ENCODE data around the gene ATP10A. TPM values are rescaled to one million over a fixed set of nuclear protein-coding genes. Genes with fewer than 3 reads are reported as not detected.
"Not testable (repeated sequence)": the region's sequence is repeated elsewhere in the genome, so short reads cannot be mapped to it uniquely, and the experiment has no call there.

ATP10A gene
- total and polyA plus RNA-seq, 5 experiments from 2014 or later = 5.2 to 59.1 (median 18.1) TPM

DNA sequence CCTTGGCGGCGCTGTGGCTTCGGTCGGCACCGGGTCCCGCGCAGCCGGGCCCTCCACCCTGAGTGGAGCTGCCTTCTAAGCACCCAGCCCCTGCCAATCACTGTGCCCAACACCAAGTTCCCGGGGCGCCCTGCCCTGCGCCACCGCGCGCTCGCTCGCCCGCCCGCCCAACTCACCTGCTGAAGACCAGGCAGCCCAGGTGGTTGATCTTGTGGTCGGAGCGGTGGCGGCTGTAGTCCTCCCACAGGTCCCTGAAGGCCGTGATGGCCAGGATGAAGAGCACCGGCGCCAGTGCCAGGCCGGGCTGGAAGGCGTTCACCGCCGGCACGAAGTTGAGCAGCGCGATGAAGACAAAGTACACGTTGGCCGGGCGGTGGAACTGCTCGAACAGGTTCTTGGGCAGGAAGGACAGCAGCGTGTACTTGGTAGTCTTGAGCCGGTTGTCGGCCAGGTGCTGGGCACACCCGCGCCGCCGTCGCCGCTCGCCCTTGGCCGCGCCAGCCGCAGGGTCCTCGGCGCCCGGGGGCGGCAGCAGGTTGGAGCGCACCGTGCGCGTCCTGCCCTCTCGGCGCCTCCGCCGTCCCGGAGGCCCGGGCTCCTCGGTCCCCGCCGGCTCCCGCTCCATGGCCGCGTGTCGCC lies 536 bp downstream of the ATP10A start:
- peak; percentile 43 to 83 (median 56) for DNase-seq
- POLR2A ChIA-PET = interaction anchor here (0.6 to 8.5 kb wide), 20 partner anchors 13 to 1089 kb away, joined by 3 to 201 read pairs (median 4); partner anchors contain the start of gene UBE3A
- Mint-ChIP-seq H3K4me1 (peaks cover 35 to 58% (median 52%) of the 10 kb centered on the region in 4 donors), H3K27ac (peak overlapping the region; percentile 97 to 100 (median 98)), H3K36me3 (peaks cover 0 to 4% (median 2%) of the 10 kb centered on the region in 3 donors), H3K9me3 (peaks cover 0 to 1% (median 0%) of the 10 kb centered on the region in 9 donors), H3K4me3 (peak overlapping the region; percentile 88 to 96 (median 95)), H3K27me3 (peaks cover 0 to 8% (median 0%) of the 10 kb centered on the region in 5 donors)
- ATAC-seq = peak; percentile 64 to 66

DNA sequence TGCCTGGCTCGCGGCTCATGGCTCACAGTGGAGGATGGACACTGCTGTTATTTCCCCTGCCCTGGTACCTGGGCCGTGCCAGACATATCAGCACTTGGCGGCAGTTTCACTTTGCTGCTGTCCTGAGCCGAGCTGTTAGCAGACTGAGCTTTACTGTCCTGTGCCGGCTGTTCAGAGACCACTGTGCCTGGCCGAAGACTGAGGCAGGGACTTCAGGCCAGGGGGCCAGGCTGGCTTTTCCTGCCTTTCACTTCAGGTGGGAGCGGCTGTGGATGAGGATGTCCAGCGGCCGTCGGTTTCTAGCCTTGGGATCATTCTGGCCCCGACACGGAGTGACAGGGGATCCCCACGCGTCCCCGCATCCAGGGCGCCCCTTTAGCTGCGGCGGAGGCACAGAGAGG lies 1.1 kb downstream of the ATP10A start:
- H3K36me3 Mint-ChIP-seq = peaks cover 0 to 8% (median 2%) of the 10 kb centered on the region in 3 donors
- peak overlapping the region; percentile 88 to 96 (median 95) for H3K4me3 Mint-ChIP-seq
- H3K4me1 Mint-ChIP-seq = peaks cover 37 to 63% (median 56%) of the 10 kb centered on the region in 4 donors
- H3K27ac Mint-ChIP-seq = peak overlapping the region; percentile 97 to 100 (median 98)
- peaks cover 0 to 1% (median 0%) of the 10 kb centered on the region in 9 donors for H3K9me3 Mint-ChIP-seq
- DNase-seq (peak in 1 of 10 donors; percentile 35), ATAC-seq (peak; percentile 15 to 17)
- POLR2A ChIA-PET = interaction anchor here (0.6 to 8.5 kb wide), 17 partner anchors 12 to 1089 kb away, joined by 3 to 201 read pairs (median 5); partner anchors contain the start of gene UBE3A
- H3K27me3 Mint-ChIP-seq = peaks cover 0 to 8% (median 0%) of the 10 kb centered on the region in 5 donors

DNA sequence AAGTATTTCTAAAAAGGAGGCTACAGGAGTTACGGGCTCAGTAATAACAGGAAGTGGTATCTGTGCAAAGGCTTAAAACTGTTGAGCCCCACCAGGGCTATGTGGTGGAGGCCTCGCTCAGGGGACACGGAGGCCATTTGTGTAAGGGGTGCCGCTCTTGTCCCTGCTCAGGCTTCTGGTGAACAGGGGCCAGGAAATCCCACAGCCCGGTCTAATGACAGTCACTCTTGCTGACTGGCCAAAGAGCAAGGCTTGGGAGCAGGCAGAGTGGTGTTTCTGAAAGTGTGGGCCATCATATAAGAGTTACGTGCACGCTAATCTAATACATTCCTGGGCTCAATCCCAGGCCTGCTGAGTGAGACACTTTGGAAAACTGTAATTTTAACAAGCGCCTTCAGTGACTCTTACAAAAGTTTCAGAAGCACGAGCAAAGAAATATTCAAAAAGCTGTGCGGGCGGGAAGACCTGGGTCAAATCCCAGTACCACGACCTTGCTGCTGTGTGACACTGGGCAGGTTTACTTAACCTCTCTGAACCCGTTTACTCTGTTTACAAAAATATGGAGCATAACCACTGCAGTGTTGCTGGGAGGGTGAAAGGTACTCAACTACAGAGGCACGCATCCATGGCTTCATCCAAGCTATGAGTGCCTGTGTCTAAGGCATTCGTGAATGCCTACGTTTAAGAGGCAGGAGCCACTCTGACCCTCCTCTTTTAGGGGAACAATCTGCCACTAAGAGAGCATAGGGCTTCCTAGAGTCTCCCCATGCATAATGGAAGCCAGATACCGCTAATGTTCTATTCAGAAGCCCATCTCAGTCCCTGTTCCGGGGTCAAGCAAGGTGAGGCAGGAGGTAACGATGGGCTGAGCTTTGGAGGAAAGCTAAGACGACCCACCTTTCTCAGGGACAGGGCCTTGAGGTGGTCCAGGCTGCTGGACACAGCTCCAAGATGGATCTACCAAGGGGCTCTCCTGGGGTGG lies 2.0 kb downstream of the ATP10A start:
- ATAC-seq = peak; percentile 30 to 46
- POLR2A ChIA-PET = interaction anchor here (0.6 to 8.5 kb wide), 19 partner anchors 11 to 422 kb away, joined by 3 to 201 read pairs (median 5); partner anchors contain the start of gene UBE3A
- H3K4me3 Mint-ChIP-seq = peak overlapping the region; percentile 88 to 96 (median 95)
- peaks cover 43 to 72% (median 65%) of the 10 kb centered on the region in 4 donors for H3K4me1 Mint-ChIP-seq
- DNase-seq = peak in 7 of 10 donors; percentile 39 to 75 (median 51)
- H3K9me3 Mint-ChIP-seq = peaks cover 0 to 1% (median 0%) of the 10 kb centered on the region in 9 donors
- H3K27ac Mint-ChIP-seq = peak overlapping the region; percentile 97 to 100 (median 98)
- H3K27me3 Mint-ChIP-seq = peaks cover 0 to 8% (median 0%) of the 10 kb centered on the region in 5 donors
- H3K36me3 Mint-ChIP-seq = peaks cover 0 to 16% (median 3%) of the 10 kb centered on the region in 3 donors

DNA sequence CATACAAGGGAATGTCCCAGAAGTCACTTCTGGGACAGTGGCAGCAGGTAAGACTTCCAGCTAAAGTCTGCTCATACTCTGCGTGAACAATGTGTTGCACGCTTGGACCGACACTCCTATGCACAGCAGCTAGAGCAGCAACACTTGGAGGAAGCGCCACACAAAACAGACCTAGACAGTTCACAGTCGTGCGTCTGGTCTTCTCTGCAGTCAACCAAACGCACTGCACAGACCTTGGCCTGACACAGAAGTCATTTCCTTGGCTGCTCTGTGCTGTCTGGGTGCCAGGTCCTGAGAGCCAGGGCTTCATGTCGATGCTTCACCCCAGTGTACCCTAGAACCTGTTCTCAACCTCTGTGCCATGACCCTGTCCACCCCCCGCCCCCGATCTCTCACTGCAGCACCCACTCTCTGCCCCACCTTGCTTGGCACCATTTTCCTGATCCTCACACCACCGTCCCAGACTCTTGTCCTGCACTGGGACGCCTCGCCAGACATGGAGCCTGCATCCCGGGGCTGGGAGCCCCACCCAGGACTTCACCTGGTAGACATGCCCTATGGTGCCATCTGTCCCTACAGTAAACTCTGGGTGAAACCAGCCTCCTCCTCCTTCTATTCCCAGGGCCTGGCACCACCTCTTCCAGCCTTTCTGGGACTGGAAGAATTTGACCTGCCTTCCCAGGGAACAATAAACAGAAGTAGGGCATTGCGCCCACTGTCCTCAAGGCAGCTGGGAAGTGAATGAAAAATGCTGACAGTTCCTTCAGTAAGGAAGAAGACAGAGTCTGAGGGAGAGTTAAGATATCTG lies 3.1 kb downstream of the ATP10A start:
- POLR2A ChIA-PET = interaction anchor here (0.9 to 8.5 kb wide), 9 partner anchors 10 to 420 kb away, joined by 3 to 201 read pairs (median 3); partner anchors contain the start of gene UBE3A
- peak overlapping the region; percentile 88 to 96 (median 95) for H3K4me3 Mint-ChIP-seq
- H3K27ac Mint-ChIP-seq = peak overlapping the region; percentile 97 to 100 (median 98)
- DNase-seq = peak in 9 of 10 donors; percentile 39 to 73 (median 59)
- H3K9me3 Mint-ChIP-seq = peaks cover 0 to under 1% (median 0%) of the 10 kb centered on the region in 9 donors
- peak; percentile 60 to 63 for ATAC-seq
- H3K4me1 Mint-ChIP-seq = peaks cover 47 to 78% (median 75%) of the 10 kb centered on the region in 4 donors
- peaks cover 0 to 26% (median 14%) of the 10 kb centered on the region in 3 donors for H3K36me3 Mint-ChIP-seq
- peaks cover 0 to 8% (median 0%) of the 10 kb centered on the region in 5 donors for H3K27me3 Mint-ChIP-seq

DNA sequence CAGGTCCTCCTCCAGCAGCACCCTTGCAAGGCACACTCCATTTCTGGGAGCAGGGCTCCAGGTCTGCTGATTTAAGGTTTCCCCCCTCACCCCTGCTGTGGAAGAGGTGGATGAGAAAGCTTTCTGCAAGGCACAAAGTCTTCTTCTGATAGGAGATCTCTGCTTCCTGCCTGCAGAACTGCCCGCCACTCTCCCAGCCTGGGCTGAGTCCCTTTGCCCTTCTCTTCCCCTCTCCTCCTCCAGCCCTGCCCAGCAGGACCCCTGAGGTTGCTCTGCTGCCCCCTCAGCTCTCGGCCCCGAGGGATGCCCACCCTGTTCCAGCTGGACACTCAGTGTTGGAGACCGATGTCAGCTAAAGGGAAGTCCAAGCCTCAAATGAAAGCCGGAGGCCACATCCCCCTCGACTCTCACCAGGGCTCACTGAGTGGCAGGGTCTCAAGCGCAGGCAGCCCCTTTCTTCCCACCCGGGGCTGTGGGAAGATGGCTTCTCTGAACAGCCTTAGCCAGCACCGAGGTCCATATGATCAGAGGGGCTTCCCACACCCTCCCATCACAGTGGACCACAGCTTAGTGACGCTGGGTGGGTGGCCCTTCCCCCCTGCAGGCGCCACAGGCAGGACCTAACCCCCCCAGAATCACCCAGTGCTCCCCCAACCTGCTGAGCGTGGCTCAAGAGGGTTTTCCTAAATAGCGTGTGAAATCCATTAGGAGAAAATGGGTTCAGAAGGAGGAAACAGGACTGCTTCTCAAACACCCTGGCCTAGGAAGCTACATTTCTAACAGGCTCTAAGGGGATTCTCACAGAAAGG lies 4.0 kb downstream of the ATP10A start:
- Mint-ChIP-seq H3K27me3 (peaks cover 0 to 8% (median 0%) of the 10 kb centered on the region in 5 donors), H3K4me3 (peak overlapping the region; percentile 88 to 96 (median 95)), H3K36me3 (peaks cover 0 to 31% (median 15%) of the 10 kb centered on the region in 3 donors), H3K4me1 (peaks cover 48 to 84% (median 81%) of the 10 kb centered on the region in 4 donors), H3K9me3 (no peaks in the 10 kb centered on the region), H3K27ac (peak overlapping the region; percentile 97 to 100 (median 98))
- ATAC-seq (peak; percentile 4 to 5), DNase-seq (peak in 1 of 10 donors; percentile 13)
- POLR2A ChIA-PET = interaction anchor here (0.6 to 8.5 kb wide), 7 partner anchors 9 to 420 kb away, joined by 3 to 201 read pairs (median 3); partner anchors contain the start of gene UBE3A

DNA sequence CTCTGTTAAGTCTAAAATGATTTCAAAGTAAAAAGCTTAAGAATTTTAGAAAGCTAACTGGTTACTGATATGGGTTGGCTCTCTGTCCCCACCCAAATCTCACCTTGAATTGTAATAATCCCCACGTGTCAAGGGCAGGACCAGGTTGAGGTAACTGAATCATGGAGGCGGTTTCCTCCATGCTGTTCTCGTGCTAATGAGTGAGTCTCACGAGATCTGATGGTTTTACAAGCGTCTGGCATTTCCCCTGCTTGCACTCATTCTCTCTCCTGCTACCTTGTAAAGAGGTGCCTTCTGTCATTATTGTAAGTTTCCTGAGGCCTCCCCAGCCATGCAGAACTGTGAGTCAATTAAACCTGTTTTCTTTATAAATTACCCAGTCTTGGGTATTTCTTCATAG lies 7.1 kb downstream of the ATP10A start:
- H3K27me3 Mint-ChIP-seq, DNase-seq, ATAC-seq, POLR2A ChIA-PET, H3K9me3 Mint-ChIP-seq: not testable (repeated sequence)
- peak overlapping the region in 5 of 10 donors; percentile 42 to 94 (median 51) for H3K4me3 Mint-ChIP-seq
- peaks cover 0 to 32% (median 15%) of the 10 kb centered on the region in 3 donors for H3K36me3 Mint-ChIP-seq
- peaks cover 59 to 99% (median 97%) of the 10 kb centered on the region in 4 donors for H3K4me1 Mint-ChIP-seq
- peak overlapping the region in 9 of 10 donors; percentile 27 to 100 (median 88) for H3K27ac Mint-ChIP-seq

DNA sequence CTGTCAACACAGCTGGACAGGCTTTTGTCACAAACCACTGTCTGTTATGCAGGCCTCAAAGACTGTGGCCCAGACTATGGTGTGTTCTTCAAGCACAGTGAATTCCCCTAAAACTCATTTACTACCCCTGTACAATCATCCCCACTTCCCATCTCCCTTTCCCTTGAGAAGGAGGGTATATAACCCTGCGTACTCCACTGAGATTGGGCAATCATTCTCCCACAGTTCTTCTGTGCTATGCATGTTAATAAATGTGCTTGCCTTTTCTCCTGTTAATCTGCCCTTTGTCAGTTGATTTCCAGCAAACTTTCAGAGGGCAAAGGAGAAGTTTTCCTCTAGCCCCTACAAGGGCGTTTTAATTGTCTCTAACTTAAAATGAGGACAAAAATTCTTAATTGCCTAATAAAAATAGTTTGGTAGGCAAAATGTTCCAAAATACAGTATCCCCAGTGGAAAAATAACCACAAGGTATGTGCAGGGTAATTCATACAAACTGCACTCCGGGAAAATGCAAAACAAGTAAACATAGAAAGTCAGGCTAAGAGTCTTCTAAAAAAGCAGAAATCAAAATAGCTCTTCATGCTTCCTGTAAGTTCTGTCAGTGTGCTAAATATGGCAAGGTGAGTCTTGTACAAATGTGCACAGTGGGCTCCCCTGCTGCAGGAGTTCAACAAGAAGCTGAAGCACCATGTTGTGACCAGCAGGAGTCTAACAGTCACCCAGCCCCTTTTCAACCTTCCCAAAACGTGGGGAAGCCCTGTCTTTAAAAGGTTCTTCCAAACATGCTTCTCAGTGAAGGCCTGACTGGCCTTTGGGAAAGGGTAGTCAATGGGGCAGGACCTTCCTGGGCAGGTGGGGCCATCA lies 10.2 kb downstream of the ATP10A start:
- Mint-ChIP-seq H3K4me3 (peak overlapping the region; percentile 27 to 99 (median 70)), H3K27ac (peak overlapping the region; percentile 66 to 100 (median 90)), H3K4me1 (peaks cover 53 to 97% (median 95%) of the 10 kb centered on the region in 4 donors), H3K9me3 (no peaks in the 10 kb centered on the region), H3K36me3 (peaks cover 0 to 28% (median 13%) of the 10 kb centered on the region in 3 donors), H3K27me3 (no peaks in the 10 kb centered on the region)
- POLR2A ChIA-PET = interaction anchor here (1.0 to 8.4 kb wide), 2 partner anchors 8 to 42 kb away, joined by 3 to 201 read pairs; partner anchors contain the start of gene ATP10A
- DNase-seq (peak in 2 of 10 donors; percentile 33 to 38), ATAC-seq (peak in 1 of 2 donors; percentile 32)

DNA sequence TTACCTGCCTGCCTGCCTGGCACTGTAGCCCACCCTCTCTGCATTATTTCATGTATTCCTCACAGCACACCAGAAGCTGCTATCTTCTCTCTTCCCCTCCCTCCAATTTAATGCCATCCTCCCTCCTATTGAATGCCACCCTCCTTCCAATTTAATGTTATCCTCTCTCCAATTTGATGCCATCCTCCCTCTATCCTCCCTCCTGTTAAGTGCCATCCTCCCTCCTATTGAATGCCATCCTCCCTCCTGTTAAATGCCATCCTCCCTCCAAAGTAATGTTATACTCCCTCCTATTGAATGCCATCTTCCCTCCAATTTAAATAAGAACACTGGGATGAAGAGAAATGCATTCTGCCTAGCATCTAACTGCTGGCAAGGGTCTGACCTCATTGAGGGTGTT lies 11.1 kb downstream of the ATP10A start:
- no peak for ATAC-seq
- POLR2A ChIA-PET = interaction anchor here (0.7 to 8.4 kb wide), 3 partner anchors 9 to 82 kb away, joined by 4 to 201 read pairs (median 6); partner anchors contain the start of gene ATP10A

DNA sequence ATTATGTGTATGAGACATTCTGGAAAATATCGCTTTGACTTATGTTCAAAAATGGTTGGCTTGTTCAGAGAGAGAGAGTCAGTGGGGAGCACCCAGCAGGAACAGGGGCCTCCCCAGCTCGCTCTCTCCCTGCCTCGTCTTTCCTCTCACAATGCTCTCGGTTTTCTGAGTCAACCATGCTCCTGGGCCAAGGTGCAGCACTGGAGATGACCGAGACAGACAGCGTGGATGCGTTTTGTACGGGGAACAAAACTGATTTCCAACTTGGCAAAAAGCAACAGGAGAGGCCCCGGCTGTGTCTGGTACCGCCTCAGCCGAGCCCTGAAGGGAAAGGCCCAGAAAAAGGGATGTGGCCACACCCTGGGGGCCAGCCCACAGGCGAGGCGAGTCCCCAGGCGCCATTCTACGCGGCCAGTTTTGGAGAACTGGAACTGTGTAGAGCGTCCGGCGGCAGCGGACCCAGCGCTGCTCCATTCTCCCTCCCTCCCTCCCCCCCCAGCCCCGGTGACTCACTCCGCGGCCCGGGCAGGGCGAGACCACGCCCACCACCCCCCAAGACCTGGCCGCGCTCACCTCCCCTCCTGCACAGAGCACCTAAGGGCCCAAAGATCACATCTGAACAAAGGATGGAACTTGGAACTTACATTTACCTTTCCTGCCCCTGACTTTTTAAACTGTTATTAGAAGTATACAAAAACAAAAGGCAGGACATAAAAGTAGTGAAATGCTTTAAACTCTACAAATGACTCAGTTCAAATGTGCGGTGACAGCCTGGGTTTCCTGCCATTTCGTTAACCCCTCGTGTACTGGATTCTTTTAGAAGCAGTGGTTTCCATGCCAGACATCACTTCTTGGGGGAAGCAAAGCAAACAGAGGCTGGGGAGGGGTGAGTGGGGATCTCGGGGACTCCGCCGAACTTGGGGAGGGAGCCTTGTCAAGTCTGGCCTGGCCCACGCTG lies 12.7 kb downstream of the ATP10A start:
- POLR2A ChIA-PET = interaction anchor here (1.6 to 8.4 kb wide), 2 partner anchors 11 to 83 kb away, joined by 6 to 201 read pairs; partner anchors contain the start of gene ATP10A

More for the DNA sequence above, 11.1 kb downstream of the ATP10A start:
- Mint-ChIP-seq H3K4me1 (peaks cover 54 to 96% (median 95%) of the 10 kb centered on the region in 4 donors), H3K36me3 (peaks cover 0 to 24% (median 13%) of the 10 kb centered on the region in 3 donors), H3K9me3 (no peaks in the 10 kb centered on the region), H3K27me3 (no peaks in the 10 kb centered on the region), H3K27ac (peak overlapping the region; percentile 66 to 100 (median 89)), H3K4me3 (peak overlapping the region; percentile 24 to 99 (median 67))
- DNase-seq = no peak

More for the DNA sequence above, 12.7 kb downstream of the ATP10A start:
- H3K9me3 Mint-ChIP-seq = no peaks in the 10 kb centered on the region
- H3K27ac Mint-ChIP-seq = peak overlapping the region; percentile 88 to 100 (median 98)
- peak overlapping the region; percentile 90 to 99 (median 96) for H3K4me3 Mint-ChIP-seq
- peaks cover 0 to 10% (median 5%) of the 10 kb centered on the region in 3 donors for H3K36me3 Mint-ChIP-seq
- ATAC-seq (peak; percentile 50 to 52), DNase-seq (peak; percentile 42 to 81 (median 59))
- peaks cover 53 to 97% (median 94%) of the 10 kb centered on the region in 4 donors for H3K4me1 Mint-ChIP-seq
- H3K27me3 Mint-ChIP-seq = no peaks in the 10 kb centered on the region

Data from naive thymus-derived CD8-positive, alpha-beta T cell (primary cell).